Stimulated activated CD8-positive, alpha-beta memory T cell treated with anti-CD3 and anti-CD28 coated beads, Interleukin-4, amount 100 ng/mL, for 24 hours (primary cell): ENCODE results near the gene SYNJ2.

Experiments
- DNase-seq: peaks from one replicate; pipeline ENCODE4 v3.0.0-alpha.2; 2020; ENCODE audit warnings: low read depth

Gene SYNJ2

GRCh38 chr6:158026901-158027589 lies 45.4 kb downstream of the SYNJ2 start:
- no peak for DNase-seq

- no peak for DNase-seq
Observed at GRCh38 chr6:158027590-158028285, 46.1 kb downstream of the SYNJ2 start.

GRCh38 chr6:158028421-158028820 lies 46.8 kb downstream of the SYNJ2 start:
- no peak for DNase-seq

GRCh38 chr6:158028876-158029275 lies 47.2 kb downstream of the SYNJ2 start:
- DNase-seq: no peak

- no peak for DNase-seq
Observed at GRCh38 chr6:158029668-158030230, 48.1 kb downstream of the SYNJ2 start.

GRCh38 chr6:158030380-158031300 lies 49.0 kb downstream of the SYNJ2 start:
- no peak for DNase-seq

GRCh38 chr6:158031381-158032353 lies 50.0 kb downstream of the SYNJ2 start:
- DNase-seq: peak; percentile 54

GRCh38 chr6:158032354-158032733 lies 50.7 kb downstream of the SYNJ2 start:
- no peak for DNase-seq

GRCh38 chr6:158033077-158033750 lies 51.6 kb downstream of the SYNJ2 start:
- no peak for DNase-seq

GRCh38 chr6:158033751-158034702 lies 52.4 kb downstream of the SYNJ2 start:
- no peak for DNase-seq

- no peak for DNase-seq
Observed at GRCh38 chr6:158036261-158036660, 54.6 kb downstream of the SYNJ2 start.

- DNase-seq: no peak
Observed at GRCh38 chr6:158037021-158037420, 55.4 kb downstream of the SYNJ2 start.

- no peak for DNase-seq
Observed at GRCh38 chr6:158037771-158038170, 56.1 kb downstream of the SYNJ2 start.

GRCh38 chr6:158038291-158039177 lies 56.9 kb downstream of the SYNJ2 start:
- no peak for DNase-seq

GRCh38 chr6:158039178-158039557 lies 57.5 kb downstream of the SYNJ2 start:
- DNase-seq: no peak

- no peak for DNase-seq
Observed at GRCh38 chr6:158039571-158040050, 57.9 kb downstream of the SYNJ2 start.

GRCh38 chr6:158040051-158040803 lies 58.6 kb downstream of the SYNJ2 start:
- no peak for DNase-seq
